ENCODE results near the gene GNA15.
A peak's percentile ranks its signal among the peaks of the same experiment; 100 is the strongest.

The GNA15 gene

GRCh38 chr19:3121396-3121795, 14.4 kb upstream of the GNA15 start:
- DNase-seq (ENCODE audit: low read depth, low spot score), result no peak

GRCh38 chr19:3121821-3122511, 13.9 kb upstream of the GNA15 start:
- DNase-seq (ENCODE audit: low read depth, low spot score), result no peak

- no peak for DNase-seq (ENCODE audit: low read depth, low spot score)
Measured at GRCh38 chr19:3122512-3122870, 13.3 kb upstream of the GNA15 start.

GRCh38 chr19:3123088-3123721, 12.6 kb upstream of the GNA15 start:
- no peak for DNase-seq (ENCODE audit: low read depth, low spot score)

GRCh38 chr19:3123956-3124355, 11.9 kb upstream of the GNA15 start:
- no peak for DNase-seq (ENCODE audit: low read depth, low spot score)

- no peak for DNase-seq (ENCODE audit: low read depth, low spot score)
Measured at GRCh38 chr19:3124630-3125029, 11.2 kb upstream of the GNA15 start.

GRCh38 chr19:3125900-3126524, 9.8 kb upstream of the GNA15 start:
- peak; percentile 51 for DNase-seq (ENCODE audit: low read depth, low spot score)

- DNase-seq (ENCODE audit: low read depth, low spot score), result no peak
Measured at GRCh38 chr19:3129112-3129511, 6.7 kb upstream of the GNA15 start.

- no peak for DNase-seq (ENCODE audit: low read depth, low spot score)
Measured at GRCh38 chr19:3131168-3131567, 4.7 kb upstream of the GNA15 start.

- peak; percentile 28 for DNase-seq (ENCODE audit: low read depth, low spot score)
Measured at GRCh38 chr19:3132971-3133792, 2.7 kb upstream of the GNA15 start.

GRCh38 chr19:3133793-3134116, 2.1 kb upstream of the GNA15 start:
- no peak for DNase-seq (ENCODE audit: low read depth, low spot score)

- no peak for DNase-seq (ENCODE audit: low read depth, low spot score)
Measured at GRCh38 chr19:3136684-3137055, 837 bp downstream of the GNA15 start.

- DNase-seq (ENCODE audit: low read depth, low spot score), result no peak
Measured at GRCh38 chr19:3137119-3137518, 1.3 kb downstream of the GNA15 start.

GRCh38 chr19:3138268-3138667, 2.4 kb downstream of the GNA15 start:
- DNase-seq (ENCODE audit: low read depth, low spot score), result no peak

- DNase-seq (ENCODE audit: low read depth, low spot score), result no peak
Measured at GRCh38 chr19:3140667-3141038, 4.8 kb downstream of the GNA15 start.

- no peak for DNase-seq (ENCODE audit: low read depth, low spot score)
Measured at GRCh38 chr19:3142292-3142670, 6.4 kb downstream of the GNA15 start.

- no peak for DNase-seq (ENCODE audit: low read depth, low spot score)
Measured at GRCh38 chr19:3142781-3143337, 7.0 kb downstream of the GNA15 start.

- DNase-seq (ENCODE audit: low read depth, low spot score), result no peak
Measured at GRCh38 chr19:3145909-3146676, 10.3 kb downstream of the GNA15 start.

GRCh38 chr19:3146677-3147100, 10.9 kb downstream of the GNA15 start:
- peak; percentile 53 for DNase-seq (ENCODE audit: low read depth, low spot score)

GRCh38 chr19:3148503-3148902, 12.7 kb downstream of the GNA15 start:
- DNase-seq (ENCODE audit: low read depth, low spot score), result no peak

GRCh38 chr19:3149089-3149488, 13.3 kb downstream of the GNA15 start:
- DNase-seq (ENCODE audit: low read depth, low spot score), result no peak

All from activated CD4-positive, CD25-positive, alpha-beta regulatory T cell treated with anti-CD3 and anti-CD28 coated beads, Interleukin-2, amount 50 U/mL, for 16 hours (primary cell).